GM12874 (cell line): ENCODE data around the gene NSFL1C.

ENCODE experiments used
- CTCF ChIP-seq: IDR thresholded peaks from 2 replicates; pipeline ENCODE4 v1.5.1; 2011; ENCODE audit warnings: low read depth, mild to moderate bottlenecking, control low read depth, low read length, moderate library complexity; ENCODE audit not compliant: insufficient read depth

Gene NSFL1C

GRCh38 chr20:1393507-1393882 lies 73.2 kb downstream of the NSFL1C start:
- TF ChIP-seq CTCF, result no peak

GRCh38 chr20:1392693-1393506 lies 73.7 kb downstream of the NSFL1C start, which contains the start of gene FKBP1A:
Gene FKBP1A (minus strand): TSS chr20:1393054. CDS start chr20:1392998, 56 bp downstream.
- TF ChIP-seq CTCF, result 0 out of 2 replicates have a peak, but pooled peaks have one; percentile 15

GRCh38 chr20:1392443-1392692 lies 74.3 kb downstream of the NSFL1C start:
- no peak for TF ChIP-seq CTCF
